Measurements from ENCODE around the gene PARP6.

GRCh38 chr15:72319985-72320671, 47.8 kb upstream of the PARP6 start, which contains the start of gene CELF6:
- no peak for TF ChIP-seq EP300 (IDR thresholded peaks at IDR 0.05; ENCODE audit: borderline replicate concordance)
- TF ChIP-seq YY1 (IDR thresholded peaks at IDR 0.05; ENCODE audit: low read depth), result no peak
- no peak for TF ChIP-seq REST (IDR thresholded peaks at IDR 0.05; ENCODE audit: low read depth)
- peak; percentile 92 for TF ChIP-seq MAX (IDR thresholded peaks at IDR 0.05)
- TF ChIP-seq NFIC (IDR thresholded peaks at IDR 0.05), result peak; percentile 7; the same call in 1 of the 2 replicates
- no peak for TF ChIP-seq TEAD4 (IDR thresholded peaks at IDR 0.05)
- TF ChIP-seq USF1 (IDR thresholded peaks at IDR 0.05), result peak; percentile 42; the same call in 1 of the 2 replicates
- TF ChIP-seq CEBPB (IDR thresholded peaks at IDR 0.05), result no peak
- peak; percentile 78; the same call in 1 of the 2 replicates for TF ChIP-seq EGR1 (IDR thresholded peaks at IDR 0.05)
- no peak for TF ChIP-seq TAF1 (IDR thresholded peaks at IDR 0.05; ENCODE audit: low read depth)
- TF ChIP-seq RAD21 (IDR thresholded peaks at IDR 0.05; ENCODE audit: low read depth), result no peak
- TF ChIP-seq FOXM1 (IDR thresholded peaks at IDR 0.05; ENCODE audit: borderline replicate concordance, low read depth), result no peak

All from Ishikawa (cell line).